A549 (cell line): ENCODE results near the gene KRT7. TPM values are rescaled to one million over a fixed set of nuclear protein-coding genes. Genes with fewer than 3 reads are reported as not detected.
A peak's percentile ranks its signal among the peaks of the same experiment; 100 is the strongest.

Source experiments
- ATOH8 ChIP-seq: fragments of 250-450 bp; sonication (Bioruptor Pico); IDR thresholded peaks from 2 replicates; pipeline ENCODE4 v1.5.0; 2020; ENCODE audit warnings: low read depth, mild to moderate bottlenecking, moderate library complexity
- BCL3 ChIP-seq: fragments of >200 bp; sonication (Bioruptor Twin); formaldehyde crosslinking; IDR thresholded peaks from 3 replicates; pipeline ENCODE4 v1.6.1; 2016
- CHD4 ChIP-seq: fragments of 200-600 bp; sonication (generic); IDR thresholded peaks from 2 replicates; pipeline ENCODE4 v1.6.1; 2016; ENCODE audit warnings: antibody characterized with exemption, mild to moderate bottlenecking, borderline replicate concordance
- E2F6 ChIP-seq: IDR thresholded peaks from 2 replicates; pipeline ENCODE4 v1.6.1; 2012; ENCODE audit warnings: low read depth, borderline replicate concordance
- EHF ChIP-seq: fragments of 250-450 bp; sonication (Bioruptor Pico); IDR thresholded peaks from 2 replicates; pipeline ENCODE4 v1.5.0; 2020; ENCODE audit warnings: mild to moderate bottlenecking
- FOSL2 ChIP-seq, 2 experiments: fragments of 450-650 bp in 1 of 2; fragments of >200 bp in 1 of 2; sonication (Bioruptor Twin) in 1 of 2; formaldehyde crosslinking; IDR thresholded peaks; 2 replicates each; pipeline versions ENCODE4 v1.5.0 to v1.6.1; 2016 to 2020; ENCODE audit warnings: mild to moderate bottlenecking in 1 of 2, moderate library complexity in 1 of 2
- FOXS1 ChIP-seq: fragments of 250-450 bp; sonication (Bioruptor Pico); IDR thresholded peaks from 2 replicates; pipeline ENCODE4 v1.5.0; 2020; ENCODE audit warnings: mild to moderate bottlenecking, moderate library complexity
- GATA3 ChIP-seq: IDR thresholded peaks from 2 replicates; pipeline ENCODE4 v1.6.1; 2012; ENCODE audit warnings: borderline replicate concordance
- HES2 ChIP-seq: fragments of >200 bp; sonication (Bioruptor Twin); formaldehyde crosslinking; IDR thresholded peaks from 2 replicates; pipeline ENCODE4 v1.6.1; 2016
- HEYL ChIP-seq: fragments of 250-450 bp; sonication (Bioruptor Pico); IDR thresholded peaks from 2 replicates; pipeline ENCODE4 v1.8.0; 2021; ENCODE audit warnings: mild to moderate bottlenecking, moderate library complexity
- HMGXB4 ChIP-seq: fragments of 250-450 bp; sonication (Bioruptor Pico); IDR thresholded peaks from 2 replicates; pipeline ENCODE4 v1.5.0; 2021; ENCODE audit warnings: mild to moderate bottlenecking, moderate library complexity, borderline replicate concordance
- JUN ChIP-seq, 2 experiments: fragments of >200 bp; sonication (Bioruptor Twin); formaldehyde crosslinking; IDR thresholded peaks; 2 replicates in 1 of 2; 3 replicates in 1 of 2; pipeline ENCODE4 v1.6.1; 2016 to 2017
- JUNB ChIP-seq: fragments of >200 bp; sonication (Bioruptor Twin); formaldehyde crosslinking; IDR thresholded peaks from 2 replicates; pipeline ENCODE4 v1.6.1; 2016
- MAFK ChIP-seq: fragments of 450-650 bp; IDR thresholded peaks from 2 replicates; pipeline ENCODE4 v1.6.1; 2014; ENCODE audit not compliant: partially characterized antibody
- MYC ChIP-seq: IDR thresholded peaks from 2 replicates; pipeline ENCODE4 v1.6.1; 2012; ENCODE audit warnings: mild to moderate bottlenecking, inconsistent platforms, low read length, improper control_type of control experiment, borderline replicate concordance
- NFE2L2 ChIP-seq: fragments of 150-350 bp; conservative IDR thresholded peaks from 2 replicates; pipeline ENCODE4 v1.6.1; 2014; ENCODE audit warnings: low read length
- NPAS2 ChIP-seq: fragments of 250-450 bp; sonication (Bioruptor Pico); IDR thresholded peaks from 2 replicates; pipeline ENCODE4 v1.8.0; 2022; ENCODE audit warnings: mild to moderate bottlenecking, moderate library complexity, borderline replicate concordance
- NR3C1 ChIP-seq: fragments of >200 bp; sonication (Bioruptor Twin); formaldehyde crosslinking; IDR thresholded peaks from 3 replicates; pipeline ENCODE4 v1.6.1; 2017
- POLR2AphosphoS2 ChIP-seq: conservative IDR thresholded peaks from 2 replicates; pipeline ENCODE4 v1.6.1; 2012; ENCODE audit warnings: low read length, improper control_type of control experiment, inconsistent platforms
- RCOR1 ChIP-seq: fragments of 150-350 bp; IDR thresholded peaks from 2 replicates; pipeline ENCODE4 v1.6.1; 2014; ENCODE audit warnings: antibody characterized with exemption, low read length, low read depth
- RNF2 ChIP-seq: fragments of 200-600 bp; sonication (generic); IDR thresholded peaks from 2 replicates; pipeline ENCODE4 v1.6.1; 2016; ENCODE audit warnings: low read depth, mild to moderate bottlenecking, antibody characterized with exemption, moderate library complexity, borderline replicate concordance
- SREBF2 ChIP-seq: fragments of 450-650 bp; IDR thresholded peaks from 2 replicates; pipeline ENCODE4 v1.6.1; 2014; ENCODE audit warnings: mild to moderate bottlenecking, moderate library complexity
- TFCP2L1 ChIP-seq: fragments of 250-450 bp; sonication (Bioruptor Pico); IDR thresholded peaks from 2 replicates; pipeline ENCODE4 v1.5.0; 2021; ENCODE audit warnings: mild to moderate bottlenecking
- ZC3H11A ChIP-seq: fragments of 450-650 bp; IDR thresholded peaks from 2 replicates; pipeline ENCODE4 v1.6.1; 2014; ENCODE audit warnings: antibody characterized with exemption, mild to moderate bottlenecking
- polyA plus RNA-seq, 4 experiments: library from polyadenylated mRNA; depleted of rRNA in 3 of 4; stranded (reverse); fragments of >200 nt; fragmentation: RNase III in 1 of 4; extraction: RNeasy Plus Mini Kit Qiagen cat#74134 plus additional on column Dnase treatment in 1 of 4; gene quantifications; 2 replicates in 3 of 4; 3 replicates in 1 of 4; pipeline ENCODE4 v1.2.3, GENCODE V29; 2011 to 2017
- TF ChIP-seq, protein P1 (sequence below): IDR thresholded peaks from 2 replicates; pipeline ENCODE4 v1.6.1; 2012

Gene KRT7
- polyA plus RNA-seq, 2 of the 4 experiments (the other 2 are of a cell fraction), result 2,623 to 3,055 TPM

GRCh38 chr12:52280796-52281560, 47.9 kb downstream of the KRT7 start (continued):
- TF ChIP-seq ATOH8, result peak; percentile 93
- TF ChIP-seq HES2, result no peak
- TF ChIP-seq MYC, result no peak; the same call in 1 of the 2 replicates
- TF ChIP-seq, protein P1, sequence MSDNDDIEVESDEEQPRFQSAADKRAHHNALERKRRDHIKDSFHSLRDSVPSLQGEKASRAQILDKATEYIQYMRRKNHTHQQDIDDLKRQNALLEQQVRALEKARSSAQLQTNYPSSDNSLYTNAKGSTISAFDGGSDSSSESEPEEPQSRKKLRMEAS, result peak; percentile 36
- peak; percentile 87 for TF ChIP-seq MAFK
- TF ChIP-seq SREBF2, result no peak
- no peak; the same call in 2 of the 3 replicates for TF ChIP-seq NR3C1
- peak; percentile 61; the same call in 1 of the 2 replicates for TF ChIP-seq E2F6
- no peak for TF ChIP-seq RCOR1
- peak; percentile 43 for TF ChIP-seq NFE2L2
- TF ChIP-seq EHF (CRISPR knock-in tag), result peak; percentile 98
- no peak for TF ChIP-seq ZC3H11A
- peak; percentile 87 for TF ChIP-seq GATA3
- no peak for TF ChIP-seq CHD4
- TF ChIP-seq HMGXB4 (CRISPR knock-in tag), result peak; percentile 98
- no peak; the same call in 1 of the 2 replicates for TF ChIP-seq FOSL2 (IDR thresholded peaks at IDR 0.05)
- peak; percentile 57 for TF ChIP-seq FOSL2 (CRISPR knock-in tag; IDR thresholded peaks at IDR 0.05)
- TF ChIP-seq BCL3, result no peak; the same call in 2 of the 3 replicates
- TF ChIP-seq POLR2AphosphoS2, result peak; percentile 30; the same call in 1 of the 2 replicates
- TF ChIP-seq JUN (IDR thresholded peaks at IDR 0.05), result peak; percentile 92 to 95
- TF ChIP-seq RNF2, result no peak
- TF ChIP-seq FOXS1, result peak; percentile 93
- TF ChIP-seq NPAS2 (CRISPR knock-in tag), result peak; percentile 31; the same call in 1 of the 2 replicates
- peak; percentile 93 for TF ChIP-seq HEYL
- peak; percentile 65; the same call in 1 of the 2 replicates for TF ChIP-seq JUNB
- peak; percentile 89 for TF ChIP-seq TFCP2L1
